ENCODE results near the gene RAVER2.

Gene RAVER2

GRCh38 chr1:64846573-64847430 is 101.9 kb downstream of the RAVER2 start:
- DNase-seq (ENCODE audit: low read depth), result no peak

GRCh38 chr1:64847666-64848065 is 102.8 kb downstream of the RAVER2 start:
- no peak for DNase-seq (ENCODE audit: low read depth)

GRCh38 chr1:64848136-64848535 is 103.3 kb downstream of the RAVER2 start:
- no peak for DNase-seq (ENCODE audit: low read depth)

GRCh38 chr1:64848803-64849202 is 103.9 kb downstream of the RAVER2 start:
- DNase-seq (ENCODE audit: low read depth), result no peak

GRCh38 chr1:64849942-64850341 is 105.1 kb downstream of the RAVER2 start:
- DNase-seq (ENCODE audit: low read depth), result no peak

GRCh38 chr1:64850846-64851245 is 106.0 kb downstream of the RAVER2 start:
- no peak for DNase-seq (ENCODE audit: low read depth)

- no peak for DNase-seq (ENCODE audit: low read depth)
Measured at GRCh38 chr1:64851664-64852063, 106.8 kb downstream of the RAVER2 start.

GRCh38 chr1:64854674-64855073 is 109.8 kb downstream of the RAVER2 start:
- no peak for DNase-seq (ENCODE audit: low read depth)

- no peak for DNase-seq (ENCODE audit: low read depth)
Measured at GRCh38 chr1:64855557-64855956, 110.7 kb downstream of the RAVER2 start.

GRCh38 chr1:64856553-64856952 is 111.7 kb downstream of the RAVER2 start:
- no peak for DNase-seq (ENCODE audit: low read depth)

- DNase-seq (ENCODE audit: low read depth), result no peak
Measured at GRCh38 chr1:64857347-64857746, 112.5 kb downstream of the RAVER2 start.

- no peak for DNase-seq (ENCODE audit: low read depth)
Measured at GRCh38 chr1:64861611-64862010, 116.7 kb downstream of the RAVER2 start.

- DNase-seq (ENCODE audit: low read depth), result no peak
Measured at GRCh38 chr1:64864018-64864940, 119.4 kb downstream of the RAVER2 start.

GRCh38 chr1:64865105-64865757 is 120.4 kb downstream of the RAVER2 start:
- no peak for DNase-seq (ENCODE audit: low read depth)

- DNase-seq (ENCODE audit: low read depth), result no peak
Measured at GRCh38 chr1:64866689-64867088, 121.8 kb downstream of the RAVER2 start.

GRCh38 chr1:64867266-64867665 is 122.4 kb downstream of the RAVER2 start:
- DNase-seq (ENCODE audit: low read depth), result no peak

GRCh38 chr1:64871256-64871655 is 126.4 kb downstream of the RAVER2 start:
- DNase-seq (ENCODE audit: low read depth), result no peak

GRCh38 chr1:64872067-64872466 is 127.2 kb downstream of the RAVER2 start:
- DNase-seq (ENCODE audit: low read depth), result no peak

GRCh38 chr1:64873576-64873975 is 128.7 kb downstream of the RAVER2 start:
- DNase-seq (ENCODE audit: low read depth), result no peak

- DNase-seq (ENCODE audit: low read depth), result no peak
Measured at GRCh38 chr1:64874666-64875065, 129.8 kb downstream of the RAVER2 start.

- no peak for DNase-seq (ENCODE audit: low read depth)
Measured at GRCh38 chr1:64875101-64875500, 130.2 kb downstream of the RAVER2 start.

GRCh38 chr1:64875606-64876005 is 130.7 kb downstream of the RAVER2 start:
- DNase-seq (ENCODE audit: low read depth), result no peak
